Right hindlimb (tissue), 1 donor: ENCODE results near the gene OR10J4.
"Not testable (repeated sequence)": the region's sequence is repeated elsewhere in the genome, so short reads cannot be mapped to it uniquely, and the experiment has no call there.

Experiments
- DNase-seq: peaks from one replicate; pipeline ENCODE4 v3.0.0-alpha.2; 2018

OR10J4 gene

DNA sequence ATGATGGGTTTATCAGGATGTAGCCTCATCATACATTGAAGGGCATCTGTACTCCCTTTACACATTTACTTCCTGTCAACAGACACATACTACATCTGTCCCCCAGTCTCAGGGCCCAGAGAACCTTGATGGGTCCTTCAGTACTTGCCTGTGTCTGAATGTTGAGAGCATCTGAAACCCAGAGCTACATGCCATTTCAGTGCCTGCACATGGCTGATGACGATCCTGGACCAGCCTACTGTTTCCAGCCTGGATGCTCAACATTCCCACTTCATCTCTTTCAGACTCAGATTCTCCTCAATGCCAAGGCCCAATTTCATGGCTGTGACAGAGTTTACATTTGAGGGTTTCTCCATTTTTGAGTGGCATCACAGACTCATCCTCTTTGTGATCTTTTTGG lies at the start of gene OR10J4:
Gene OR10J4, plus strand, starts transcription at position 301 of the 400 bp plus-strand sequence.
- DNase-seq, result no peak

DNA sequence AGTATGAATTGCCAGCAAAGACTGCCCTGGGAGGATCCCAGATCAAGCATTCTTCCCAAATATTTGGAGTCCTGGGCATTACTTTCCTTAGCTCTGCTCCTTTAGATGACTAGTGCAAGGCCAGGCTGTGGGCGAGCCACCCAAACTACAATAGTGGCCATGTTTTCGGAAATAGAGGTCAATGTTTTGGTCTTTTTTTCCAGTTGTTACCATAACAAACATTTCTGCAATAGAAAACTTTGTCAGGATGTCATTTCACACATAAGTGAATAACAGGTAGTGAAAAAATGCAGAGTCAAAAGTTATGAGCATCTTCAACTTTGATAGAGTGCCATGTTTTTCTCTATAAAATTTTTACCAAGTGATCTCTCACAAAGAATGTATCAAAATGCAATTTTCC lies 25.2 kb upstream of the OR10J4 start:
- DNase-seq, result no peak

DNA sequence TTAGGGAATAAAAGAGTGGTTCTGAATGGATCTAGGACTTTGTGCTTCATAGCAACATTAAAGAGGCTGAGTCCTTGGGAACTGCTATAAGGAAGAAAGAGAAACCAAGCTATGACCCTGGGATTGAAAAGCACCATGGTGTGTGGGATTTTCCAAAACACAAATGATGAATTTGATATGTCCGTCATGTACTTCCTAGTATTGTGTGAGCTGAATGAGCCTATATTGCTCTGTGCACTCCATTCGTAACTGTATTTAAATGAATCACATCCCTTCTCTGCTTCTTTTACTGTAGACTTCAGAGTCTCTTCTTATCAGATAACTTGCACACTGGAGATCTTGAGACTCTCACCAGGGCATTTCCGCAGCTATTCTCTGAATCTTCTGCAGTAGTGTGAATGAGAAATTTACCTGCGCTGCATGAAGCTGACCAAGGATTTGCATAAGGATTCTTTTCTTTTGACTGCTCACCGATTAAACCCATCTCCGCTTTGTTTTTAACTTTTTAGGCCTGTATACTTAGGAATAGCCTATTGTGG lies 23.1 kb upstream of the OR10J4 start:
- DNase-seq, result no peak

DNA sequence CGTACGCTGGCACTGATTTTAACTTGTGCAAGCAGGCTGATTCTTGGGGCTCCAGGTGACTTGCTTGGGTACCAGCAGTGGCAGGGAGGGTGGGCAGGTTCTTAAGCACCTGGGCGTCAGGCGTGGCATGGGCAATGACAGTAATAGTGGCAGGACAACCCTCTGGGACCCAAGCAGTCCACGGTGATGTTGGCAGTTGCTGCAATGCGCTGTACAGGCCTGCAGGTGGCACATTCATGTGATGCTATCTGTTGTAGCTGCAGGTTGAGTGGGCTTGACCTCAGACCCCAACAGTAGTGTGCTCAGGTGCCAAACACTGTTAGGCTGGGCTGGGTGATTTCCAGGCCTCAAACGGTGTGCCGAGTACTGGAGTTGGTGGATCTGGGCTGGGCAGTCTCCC lies 10.2 kb upstream of the OR10J4 start:
- DNase-seq, result no peak

DNA sequence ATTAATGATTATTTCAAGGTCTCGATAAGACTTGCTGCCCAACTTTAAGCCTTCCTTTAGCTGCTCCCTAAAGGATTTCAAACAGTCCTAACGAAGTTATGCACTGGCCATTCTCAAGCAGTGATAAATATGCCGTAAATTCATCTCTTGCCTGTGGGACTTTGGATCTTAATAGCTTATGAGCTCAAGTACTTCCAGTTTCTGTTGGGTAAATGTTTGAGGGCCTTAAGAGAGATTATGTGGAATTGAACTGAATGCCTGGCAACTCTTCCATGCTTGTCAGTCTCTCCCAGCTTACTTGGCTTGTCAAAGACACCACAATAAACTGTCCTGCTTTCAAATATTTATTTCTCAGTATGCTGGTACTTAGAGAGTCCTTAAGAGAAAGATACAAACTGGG lies 3.5 kb upstream of the OR10J4 start:
- no peak for DNase-seq

DNA sequence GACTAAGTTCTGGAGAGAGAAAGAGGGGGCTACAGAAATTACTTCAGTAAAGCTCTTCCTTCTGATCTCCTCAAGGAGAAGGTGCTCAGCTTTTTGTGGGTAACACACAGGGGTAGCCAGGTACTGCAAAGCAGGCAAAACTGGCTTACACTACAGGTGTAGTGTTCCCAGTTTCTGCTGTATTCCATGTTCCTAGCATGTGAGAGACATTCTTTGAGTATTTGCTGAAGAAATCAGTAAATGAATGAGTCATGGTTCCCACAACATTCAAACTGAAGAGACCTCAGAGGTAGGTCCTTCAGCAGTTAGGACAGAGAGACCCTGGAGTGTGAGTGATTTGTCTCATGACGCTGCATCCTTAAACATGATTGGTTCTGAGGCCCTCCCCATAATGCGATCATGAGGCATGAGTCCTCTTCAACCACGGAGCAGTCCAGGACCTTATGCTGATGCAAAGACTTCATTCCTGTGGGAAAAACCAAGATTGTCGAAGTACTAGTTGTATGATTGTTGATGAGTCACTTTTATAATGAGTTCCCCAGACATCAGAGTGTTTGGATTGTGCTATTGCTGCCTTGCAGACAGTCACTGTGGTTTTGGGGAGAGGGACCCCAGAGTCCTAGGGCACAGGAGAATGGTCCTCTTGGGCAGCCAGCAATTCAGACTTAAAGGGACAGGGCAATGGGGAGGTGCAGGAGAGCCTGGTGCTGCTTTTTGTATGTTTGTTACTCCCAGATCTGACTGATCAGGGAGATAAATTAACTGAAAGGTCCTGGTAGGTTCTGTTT lies 2.7 kb upstream of the OR10J4 start:
- no peak for DNase-seq

DNA sequence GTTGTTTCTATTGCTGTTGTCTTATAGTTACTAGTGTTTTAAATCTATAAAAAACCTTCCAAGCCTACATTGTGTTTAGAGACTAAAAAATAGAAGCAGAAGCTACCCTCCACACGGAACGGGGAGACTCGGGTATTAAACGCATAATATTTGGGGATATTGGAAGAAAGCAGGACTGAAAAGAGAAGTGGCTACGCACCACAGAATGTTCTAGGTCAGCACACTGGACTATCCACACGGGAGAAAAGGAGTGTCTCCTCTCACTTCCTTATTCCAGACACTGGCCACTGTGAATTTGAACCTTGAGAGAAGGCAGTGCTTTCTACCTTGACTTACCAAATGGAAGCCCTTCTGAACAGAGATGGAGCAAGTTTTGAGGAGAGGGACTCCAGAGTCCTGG lies 1.0 kb upstream of the OR10J4 start:
- DNase-seq, result no peak

DNA sequence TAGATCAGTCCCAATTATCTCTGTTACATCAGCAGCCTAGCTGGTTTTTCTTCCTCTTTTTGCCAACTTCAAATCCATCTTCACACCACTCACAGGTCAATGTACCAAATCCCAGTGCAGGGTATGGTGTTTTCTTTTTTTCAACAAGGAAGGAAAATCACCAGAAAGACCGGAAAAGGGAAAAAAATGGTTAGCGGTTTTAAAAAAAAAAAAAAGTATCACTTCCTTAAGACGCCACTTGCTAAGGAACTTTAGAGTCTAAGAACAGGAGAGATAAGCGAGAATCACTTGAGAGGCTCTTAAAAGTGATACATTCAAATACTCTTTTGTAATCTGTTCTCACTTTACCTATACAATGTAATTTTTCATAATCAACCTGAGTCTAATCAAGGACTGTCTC lies 4.5 kb downstream of the OR10J4 start:
- no peak for DNase-seq

DNA sequence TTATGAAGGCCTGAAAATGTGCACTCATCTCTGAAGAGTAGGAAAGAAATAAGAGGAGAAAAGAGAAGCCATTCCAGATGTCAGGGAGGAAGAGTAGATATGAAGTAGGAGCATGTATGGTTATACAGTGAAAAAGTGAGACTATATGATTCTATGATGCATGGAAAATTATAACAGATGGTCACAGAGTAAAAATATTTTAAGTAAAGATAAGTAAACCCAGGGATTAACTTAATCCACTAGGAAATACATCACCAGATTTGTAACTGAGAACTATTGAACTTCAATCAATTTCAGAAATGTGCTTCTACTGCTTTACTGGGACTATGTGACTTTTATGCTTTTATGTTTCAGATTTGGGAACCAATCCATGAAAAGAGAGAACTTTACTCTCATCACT lies 7.4 kb downstream of the OR10J4 start, which contains the start of gene OR10J1:
Gene OR10J1, plus strand, starts transcription at position 301 of the 400 bp plus-strand sequence. Its CDS starts 70 bp downstream, at position 371.
- no peak for DNase-seq

DNA sequence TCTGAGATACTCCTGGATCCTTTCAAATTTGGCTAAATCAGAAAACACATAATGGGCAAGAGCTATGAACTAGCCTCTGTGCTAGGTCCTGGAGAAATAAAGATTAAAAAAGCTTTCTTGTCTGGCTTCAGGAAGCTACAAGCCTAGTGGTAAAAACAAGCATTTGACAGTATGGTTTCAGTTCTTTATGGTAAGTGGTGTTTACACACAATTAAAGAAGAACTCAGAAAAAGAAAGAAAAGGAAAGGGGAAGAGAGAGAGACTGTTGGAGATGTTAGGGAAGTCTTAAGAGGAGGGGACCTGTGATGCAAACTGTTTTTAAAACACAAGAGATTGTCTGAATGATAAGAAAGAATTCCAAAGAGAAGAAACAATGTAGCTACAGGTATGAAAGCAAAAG lies 9.4 kb downstream of the OR10J4 start:
- no peak for DNase-seq

DNA sequence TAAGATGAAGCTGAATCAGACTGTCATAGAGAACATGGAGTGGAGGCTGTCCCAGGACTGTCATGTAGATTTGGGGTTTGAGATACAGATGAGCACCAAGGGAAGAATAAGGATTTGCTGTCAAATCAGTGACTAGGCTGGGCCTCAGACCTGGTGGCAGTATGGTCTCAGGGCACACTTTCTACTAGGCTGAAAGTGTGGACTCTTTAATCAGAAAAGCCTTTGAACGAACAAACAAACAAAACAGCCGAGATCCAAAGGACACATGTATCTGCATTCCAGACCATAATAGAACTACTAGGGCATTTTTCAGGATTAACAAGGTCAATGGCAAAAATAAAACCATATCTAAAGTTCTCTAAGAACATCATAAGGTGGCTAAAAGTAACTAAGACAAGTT lies 10.4 kb downstream of the OR10J4 start:
- DNase-seq, result no peak

DNA sequence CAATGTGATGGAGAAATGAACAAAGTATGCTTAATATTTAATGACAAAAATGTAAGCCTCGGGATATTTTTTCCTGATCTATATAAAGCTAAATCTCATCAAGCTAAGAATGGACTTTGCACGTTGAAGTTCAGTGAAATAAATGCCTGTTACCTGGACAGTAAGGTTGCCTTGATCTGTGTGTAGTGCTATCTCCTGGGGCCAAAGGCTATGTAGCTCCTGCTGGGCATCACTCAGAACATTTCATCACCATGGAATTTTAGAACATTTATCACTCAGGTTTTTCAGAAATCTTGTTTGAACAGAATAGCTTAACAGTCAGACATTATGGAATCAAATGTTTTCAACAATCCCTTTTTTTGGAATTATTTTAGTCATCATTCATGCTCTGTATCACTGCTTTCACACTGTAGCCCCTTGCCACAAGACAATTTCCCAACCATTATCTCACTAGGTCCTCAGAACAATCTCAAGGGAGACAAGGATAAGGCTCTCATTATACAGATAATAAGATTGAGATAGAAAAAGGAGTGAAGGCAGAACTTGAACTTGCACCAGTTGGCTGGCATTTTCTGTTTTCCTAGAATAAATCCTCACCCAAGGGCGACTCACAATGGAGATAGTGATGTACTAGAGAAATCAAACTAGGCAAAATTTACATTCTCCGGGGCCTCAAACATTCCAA lies 11.2 kb downstream of the OR10J4 start:
- no peak for DNase-seq

DNA sequence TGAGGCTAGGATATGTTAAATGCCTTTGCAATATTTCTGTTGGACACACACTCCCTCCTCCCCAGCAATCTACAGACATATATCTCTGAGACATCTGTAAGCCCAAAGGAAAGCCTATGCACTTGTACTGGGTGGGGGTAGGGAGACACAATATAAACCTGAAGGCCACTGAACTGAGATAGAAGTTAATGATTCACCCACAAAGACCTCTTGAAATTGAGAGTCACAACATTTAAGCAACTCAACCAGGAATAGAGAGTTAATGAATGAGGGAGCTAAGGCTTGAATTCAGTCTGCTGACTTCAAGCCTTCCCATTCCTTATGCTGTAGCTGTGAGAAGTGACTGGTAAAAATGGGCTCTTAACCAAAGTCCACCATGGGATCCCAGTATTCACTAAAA lies 12.5 kb downstream of the OR10J4 start:
- no peak for DNase-seq

DNA sequence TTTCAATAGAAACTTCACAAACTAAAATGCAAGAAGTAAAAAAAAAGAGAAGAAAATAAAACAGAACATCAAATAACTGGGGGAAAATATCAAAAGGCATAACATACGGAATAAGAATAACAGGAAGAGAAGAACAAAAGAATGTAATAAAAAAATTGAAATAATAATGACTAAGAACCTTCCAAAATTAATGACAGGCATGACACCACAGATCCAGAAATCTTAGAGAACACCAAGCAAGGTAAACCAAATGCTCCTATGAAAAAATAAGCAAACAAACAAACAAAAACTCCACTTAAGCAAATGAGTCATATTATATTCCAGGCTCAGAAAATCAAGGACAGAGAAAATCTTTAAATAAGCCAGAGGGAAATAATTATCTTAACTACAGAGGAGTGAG lies 16.2 kb downstream of the OR10J4 start:
- no peak for DNase-seq

DNA sequence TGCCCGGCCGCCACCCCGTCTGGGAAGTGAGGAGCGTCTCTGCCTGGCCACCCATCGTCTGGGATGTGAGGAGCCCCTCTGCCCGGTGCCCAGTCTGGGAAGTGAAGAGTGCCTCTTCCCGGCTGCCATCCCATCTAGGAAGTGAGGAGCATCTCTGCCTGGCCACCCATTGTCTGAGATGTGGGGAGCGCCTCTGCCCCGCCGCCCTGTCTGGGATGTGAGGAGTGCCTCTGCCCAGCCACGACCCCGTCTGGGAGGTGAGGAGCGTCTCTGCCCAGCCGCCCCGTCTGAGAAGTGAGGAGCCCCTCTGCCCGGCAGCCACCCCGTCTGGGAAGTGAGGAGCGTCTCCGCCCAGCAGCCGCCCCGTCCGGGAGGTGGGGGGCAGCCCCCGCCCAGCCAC lies 17.6 kb downstream of the OR10J4 start:
- DNase-seq, result not testable (repeated sequence)

DNA sequence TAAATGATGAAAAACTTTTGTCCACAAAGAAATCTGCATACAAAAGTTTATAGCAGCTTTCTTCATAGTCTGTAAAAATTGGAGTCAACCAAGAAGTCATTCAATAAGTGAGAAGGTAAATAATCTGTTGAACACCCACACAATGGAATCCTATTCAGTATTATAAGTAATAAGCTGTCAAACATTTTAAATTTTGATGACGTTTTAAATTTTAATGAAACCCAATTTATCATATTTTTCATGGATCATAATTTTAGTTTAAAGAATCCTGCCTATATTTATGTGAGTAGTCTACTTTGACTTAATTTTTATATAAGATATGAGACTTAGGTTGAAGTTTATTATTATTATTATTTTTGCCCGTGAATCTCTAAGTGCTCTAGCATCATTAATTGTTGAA lies 27.5 kb downstream of the OR10J4 start:
- DNase-seq, result no peak

DNA sequence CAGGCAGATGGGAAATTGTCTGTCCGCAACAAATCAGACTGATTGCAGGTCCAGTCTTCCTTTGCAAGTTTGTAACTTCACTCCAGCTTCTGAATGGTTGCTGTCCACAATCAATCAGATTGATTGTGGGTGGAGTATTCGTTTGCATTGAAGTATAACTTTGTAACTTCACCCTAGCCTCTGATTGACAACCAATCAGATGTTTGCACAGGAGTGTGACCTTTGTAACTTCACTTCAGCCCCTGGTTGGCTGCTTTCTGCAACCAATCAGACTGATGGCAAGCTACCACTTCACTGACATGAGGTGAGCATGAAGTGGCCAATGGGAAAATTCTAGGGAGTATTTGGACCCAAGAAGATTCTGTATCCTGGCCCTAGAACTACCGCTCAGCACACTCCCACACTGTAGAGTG lies 33.2 kb downstream of the OR10J4 start:
- DNase-seq, result no peak

DNA sequence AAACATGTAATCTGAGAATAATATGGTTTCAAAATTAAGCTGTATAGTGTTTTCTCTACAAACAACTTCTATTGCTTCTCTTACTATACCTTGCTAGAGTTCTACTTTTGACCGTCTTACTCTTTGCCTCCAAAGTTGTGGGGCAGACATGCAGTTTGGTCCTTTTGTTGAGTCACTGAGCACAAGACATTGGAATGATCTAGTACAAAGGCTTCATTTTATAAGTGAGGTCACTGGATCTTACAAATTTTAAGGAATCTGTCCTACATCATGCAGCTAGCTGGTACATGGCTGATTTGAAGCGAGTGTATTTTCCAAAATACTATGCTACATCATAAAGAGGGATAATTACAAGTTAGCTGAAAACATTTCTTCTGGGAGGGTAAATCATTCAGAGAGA lies 36.3 kb downstream of the OR10J4 start:
- DNase-seq, result no peak

DNA sequence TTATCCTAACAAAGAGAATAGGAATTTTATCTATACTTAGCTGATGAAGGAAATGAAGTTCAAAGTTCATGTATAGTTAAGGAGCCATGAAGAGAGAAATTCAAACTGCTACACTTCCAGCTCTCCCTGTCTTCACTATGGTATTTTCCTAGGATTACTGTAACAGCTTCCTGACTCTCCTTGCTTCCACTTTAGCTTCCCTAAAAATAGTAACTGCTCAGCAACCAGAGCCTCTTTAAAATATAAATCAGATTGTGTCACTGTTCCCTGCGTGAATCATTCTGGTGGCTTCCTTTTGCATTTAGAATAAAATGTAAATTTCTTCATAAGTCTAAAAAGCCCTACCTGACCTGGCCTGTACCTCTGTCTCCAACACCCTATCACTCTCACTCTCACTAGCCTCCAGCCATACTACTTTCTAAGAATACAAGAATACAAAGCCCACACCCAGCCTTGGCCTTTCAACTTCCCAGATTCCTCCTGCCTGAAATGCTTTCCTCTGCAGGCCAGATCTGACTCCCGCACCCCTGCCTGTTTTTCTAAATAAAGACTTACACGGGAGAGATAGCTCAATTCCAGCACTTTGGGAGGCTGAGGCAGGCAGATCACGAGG lies 38.0 kb downstream of the OR10J4 start:
- no peak for DNase-seq

DNA sequence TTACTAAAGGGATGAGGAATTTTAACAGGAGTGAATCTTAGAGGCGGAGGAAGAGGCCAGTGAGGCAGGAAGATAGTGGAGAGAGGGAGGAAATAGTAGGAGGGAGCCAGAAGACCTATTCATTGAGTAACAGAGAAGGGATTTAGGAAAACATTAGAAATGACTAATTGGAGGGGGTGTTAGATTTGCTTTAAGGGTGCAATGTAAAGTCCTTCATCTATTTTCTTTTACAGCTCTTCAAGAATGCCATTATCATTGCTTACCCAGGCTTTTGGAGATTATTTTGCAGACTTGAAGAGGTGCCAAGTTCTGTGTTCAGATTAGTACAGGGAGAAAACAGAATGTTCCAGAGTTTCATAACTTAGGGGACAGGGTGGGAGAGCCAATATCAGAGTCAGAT lies 41.3 kb downstream of the OR10J4 start:
- no peak for DNase-seq

DNA sequence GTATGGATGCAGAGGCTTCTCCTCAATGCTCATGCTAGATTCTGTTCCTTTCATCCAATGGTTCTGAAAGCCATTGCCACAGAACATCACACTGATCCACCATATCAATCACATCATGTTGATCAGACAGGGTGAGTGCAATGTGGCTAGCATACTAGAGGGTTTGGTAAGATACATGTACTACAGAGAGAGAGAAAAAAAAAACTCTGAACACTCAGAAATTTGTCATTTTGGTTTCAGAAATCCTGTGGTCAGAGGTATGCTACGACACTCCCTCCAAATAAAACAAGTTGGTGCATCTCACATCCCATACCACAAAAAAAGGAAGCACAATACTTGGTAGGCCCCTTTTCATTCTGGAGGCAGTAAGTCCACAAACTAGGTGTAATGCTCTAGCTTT lies 42.9 kb downstream of the OR10J4 start:
- DNase-seq, result no peak
